ENCODE data around the gene CPA4. TPM values are rescaled to one million over a fixed set of nuclear protein-coding genes. Genes with fewer than 3 reads are reported as not detected.
A peak's percentile ranks its signal among the peaks of the same experiment; 100 is the strongest.

The CPA4 gene
- total and polyA plus RNA-seq, 2 experiments from 2014 or later = 1.1 to 3.3 TPM

- peaks cover 27% of the 10 kb centered on the region for H3K4me1 ChIP-seq (ENCODE audit: insufficient read depth)
- TF ChIP-seq CTCF (IDR thresholded peaks at IDR 0.05; ENCODE audit: poor library complexity) = no peak
- TF ChIP-seq EZH2phosphoT487 (IDR thresholded peaks at IDR 0.05; ENCODE audit: low read depth, severe bottlenecking, unreplicated experiment) = no peak
- no peak for TF ChIP-seq EZH2 (IDR thresholded peaks at IDR 0.05; ENCODE audit: borderline replicate concordance)
- H3K4me2 ChIP-seq = peak overlapping the region; percentile 32
- H3K27ac ChIP-seq = peak overlapping the region; percentile 97
- no peak overlapping the region for H3K4me3 ChIP-seq
- WGBS (ENCODE audit: low lambda C conversion rate, missing lambda C conversion rate) = 79% methylated on average over 16 of the region's 16 CpGs
- H4K20me1 ChIP-seq (ENCODE audit: insufficient read depth, poor library complexity, severe bottlenecking) = no peaks in the 10 kb centered on the region
- peak; percentile 73 for DNase-seq (ENCODE audit: low spot score)
- no peaks in the 10 kb centered on the region for H3K36me3 ChIP-seq (replicated peaks; ENCODE audit: insufficient read depth, low read depth)
- peak overlapping the region; percentile 14 for H2AFZ ChIP-seq
- no peaks in the 10 kb centered on the region for H3K9me3 ChIP-seq (ENCODE audit: low read depth)
- H3K27me3 ChIP-seq = no peaks in the 10 kb centered on the region
- H3K9me2 ChIP-seq (replicated peaks; ENCODE audit: insufficient read depth) = no peaks in the 10 kb centered on the region
- no peaks in the 10 kb centered on the region for H3K79me2 ChIP-seq
Observed at GRCh38 chr7:130356876-130357611, 64.1 kb downstream of the CPA4 start.

- Histone ChIP-seq H3K79me2 (no peaks in the 10 kb centered on the region), H2AFZ (no peak overlapping the region), H3K4me1 (ENCODE audit: insufficient read depth) (peaks cover 22% of the 10 kb centered on the region), H3K9me2 (replicated peaks; ENCODE audit: insufficient read depth) (no peaks in the 10 kb centered on the region), H4K20me1 (ENCODE audit: insufficient read depth, poor library complexity, severe bottlenecking) (no peaks in the 10 kb centered on the region), H3K27ac (no peak overlapping the region), H3K4me3 (no peak overlapping the region), H3K27me3 (no peaks in the 10 kb centered on the region), H3K36me3 (replicated peaks; ENCODE audit: insufficient read depth, low read depth) (no peaks in the 10 kb centered on the region), H3K4me2 (no peak overlapping the region), H3K9me3 (ENCODE audit: low read depth) (no peaks in the 10 kb centered on the region)
- TF ChIP-seq CTCF (IDR thresholded peaks at IDR 0.05; ENCODE audit: poor library complexity) (no peak), EZH2phosphoT487 (IDR thresholded peaks at IDR 0.05; ENCODE audit: low read depth, severe bottlenecking, unreplicated experiment) (no peak), EZH2 (IDR thresholded peaks at IDR 0.05; ENCODE audit: borderline replicate concordance) (no peak)
- 96% methylated on average over 4 of the region's 4 CpGs for WGBS (ENCODE audit: low lambda C conversion rate, missing lambda C conversion rate)
- DNase-seq (ENCODE audit: low spot score) = no peak
Observed at GRCh38 chr7:130358471-130358870, 65.5 kb downstream of the CPA4 start.

- H3K4me3 ChIP-seq = no peak overlapping the region
- no peaks in the 10 kb centered on the region for H3K36me3 ChIP-seq (replicated peaks; ENCODE audit: insufficient read depth, low read depth)
- DNase-seq (ENCODE audit: low spot score) = no peak
- 94% methylated on average over 5 of the region's 5 CpGs for WGBS (ENCODE audit: low lambda C conversion rate, missing lambda C conversion rate)
- H3K9me3 ChIP-seq (ENCODE audit: low read depth) = no peaks in the 10 kb centered on the region
- no peak overlapping the region for H2AFZ ChIP-seq
- H3K9me2 ChIP-seq (replicated peaks; ENCODE audit: insufficient read depth) = no peaks in the 10 kb centered on the region
- TF ChIP-seq EZH2 (IDR thresholded peaks at IDR 0.05; ENCODE audit: borderline replicate concordance) (no peak), EZH2phosphoT487 (IDR thresholded peaks at IDR 0.05; ENCODE audit: low read depth, severe bottlenecking, unreplicated experiment) (no peak), CTCF (IDR thresholded peaks at IDR 0.05; ENCODE audit: poor library complexity) (no peak)
- peaks cover 29% of the 10 kb centered on the region for H3K4me1 ChIP-seq (ENCODE audit: insufficient read depth)
- no peak overlapping the region for H3K27ac ChIP-seq
- H3K4me2 ChIP-seq = no peak overlapping the region
- H4K20me1 ChIP-seq (ENCODE audit: insufficient read depth, poor library complexity, severe bottlenecking) = no peaks in the 10 kb centered on the region
- no peaks in the 10 kb centered on the region for H3K79me2 ChIP-seq
- no peaks in the 10 kb centered on the region for H3K27me3 ChIP-seq
Observed at GRCh38 chr7:130359276-130359857, 66.4 kb downstream of the CPA4 start.

All from hepatocyte (in vitro differentiated cells).